Fibroblast of lung (primary cell): ENCODE results near the gene DHX15. TPM values are rescaled to one million over a fixed set of nuclear protein-coding genes. Genes with fewer than 3 reads are reported as not detected.

Source experiments
- DNase-seq, 2 donors: peaks; one replicate each; pipeline versions ENCODE4 v3.0.0 to v3.0.0-alpha.2; 2010; ENCODE audit warnings: low read depth in 2 of 2
- H2AFZ ChIP-seq: 2 replicates; pipeline ENCODE4 v1.5.1; 2012; ENCODE audit warnings: low read length, control low read depth, inconsistent platforms
- H3K27ac ChIP-seq: 2 replicates; pipeline ENCODE4 v1.5.1; 2011; ENCODE audit warnings: low read length, control low read depth; ENCODE audit not compliant: insufficient read depth
- H3K27me3 ChIP-seq: 2 replicates; pipeline ENCODE4 v1.5.1; 2011; ENCODE audit warnings: mild to moderate bottlenecking, low read length; ENCODE audit not compliant: control insufficient read depth, insufficient read depth
- H3K36me3 ChIP-seq: 2 replicates; pipeline ENCODE4 v1.5.1; 2011; ENCODE audit warnings: low read length; ENCODE audit not compliant: control insufficient read depth, insufficient read depth
- H3K4me1 ChIP-seq: 2 replicates; pipeline ENCODE4 v1.5.1; 2011; ENCODE audit warnings: low read length; ENCODE audit not compliant: control insufficient read depth, insufficient read depth; ENCODE audit errors: extremely low read depth
- H3K4me2 ChIP-seq: 2 replicates; pipeline ENCODE4 v1.5.1; 2011; ENCODE audit warnings: low read length, control low read depth; ENCODE audit not compliant: insufficient read depth; ENCODE audit errors: extremely low read depth
- H3K4me3 ChIP-seq, 4 experiments: fragments of 200-600 bp in 1 of 4; sonication (generic) in 1 of 4; replicated peaks in 1 of 4; 2 replicates each; pipeline ENCODE4 v1.5.1; 2011 to 2016; ENCODE audit warnings: low read length in 4 of 4, low read depth in 3 of 4, mild to moderate bottlenecking in 3 of 4, control low read depth in 2 of 4, inconsistent platforms in 1 of 4, mixed read lengths in 1 of 4; ENCODE audit not compliant: insufficient read depth in 1 of 4; ENCODE audit errors: control extremely low read depth in 1 of 4
- H3K79me2 ChIP-seq: 2 replicates; pipeline ENCODE4 v1.5.1; 2012; ENCODE audit warnings: mild to moderate bottlenecking, low read length, inconsistent platforms; ENCODE audit not compliant: control insufficient read depth, insufficient read depth
- H3K9ac ChIP-seq: 2 replicates; pipeline ENCODE4 v1.5.1; 2011; ENCODE audit warnings: mild to moderate bottlenecking, low read length, control low read depth; ENCODE audit not compliant: insufficient read depth
- H3K9me3 ChIP-seq: 2 replicates; pipeline ENCODE4 v1.5.1; 2012; ENCODE audit warnings: low read depth, low read length; ENCODE audit not compliant: control insufficient read depth, insufficient read depth
- H4K20me1 ChIP-seq: 2 replicates; pipeline ENCODE4 v1.5.1; 2011; ENCODE audit warnings: low read length; ENCODE audit not compliant: control insufficient read depth, insufficient read depth; ENCODE audit errors: extremely low read depth
- EZH2 ChIP-seq: IDR thresholded peaks from 2 replicates; pipeline ENCODE4 v1.5.1; 2012; ENCODE audit warnings: low read length, control low read depth, mild to moderate bottlenecking; ENCODE audit errors: missing control alignments
- polyA plus RNA-seq, 2 donors: library from polyadenylated mRNA; depleted of rRNA in 1 of 2; stranded (reverse) in 1 of 2; unstranded in 1 of 2; fragments of >200 nt; gene quantifications; 2 replicates each; pipeline ENCODE4 v1.2.1, GENCODE V29; 2011 to 2012; ENCODE audit warnings: missing spikeins in 1 of 2
- total RNA-seq: library from RNA; depleted of rRNA; stranded (reverse); fragments of >200 nt; gene quantifications from 2 replicates; pipeline ENCODE4 v1.2.1, GENCODE V29; 2014
- TF ChIP-seq, protein P1 (sequence below), 2 donors: IDR thresholded peaks in 1 of 2; conservative IDR thresholded peaks in 1 of 2; 1 replicate in 1 of 2; 2 replicates in 1 of 2; pipeline ENCODE4 v1.5.1; 2011 to 2012; ENCODE audit warnings: low read length in 2 of 2, control low read depth in 1 of 2, inconsistent platforms in 1 of 2, low read depth in 1 of 2, mild to moderate bottlenecking in 1 of 2

The DHX15 gene
- total and polyA plus RNA-seq, 2 donors (not counting 1 experiment from before 2014, with no cell fraction given), result 105 to 136 TPM

DNA sequence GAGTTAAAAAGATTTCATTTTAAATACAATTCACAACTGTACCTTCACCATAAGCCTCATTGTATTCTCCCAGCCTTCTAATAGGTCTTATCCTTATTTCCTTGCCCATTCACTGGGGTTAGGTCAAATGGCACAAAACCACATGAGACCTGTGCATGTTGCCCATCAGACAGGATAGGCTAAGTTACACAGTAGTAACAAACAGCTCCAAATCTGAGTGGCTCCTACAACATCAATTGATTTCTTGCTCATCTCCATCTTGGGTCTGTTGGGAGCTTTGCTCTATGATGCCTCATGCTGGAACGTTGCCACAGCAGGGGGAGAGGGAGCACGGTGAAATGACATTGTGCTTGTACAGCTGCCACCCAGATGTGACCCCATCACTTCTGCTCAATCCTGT, 70.6 kb downstream of the DHX15 start:
- no peaks in the 10 kb centered on the region for H3K9me3 ChIP-seq
- TF ChIP-seq EZH2, result no peak
- TF ChIP-seq, protein P1, sequence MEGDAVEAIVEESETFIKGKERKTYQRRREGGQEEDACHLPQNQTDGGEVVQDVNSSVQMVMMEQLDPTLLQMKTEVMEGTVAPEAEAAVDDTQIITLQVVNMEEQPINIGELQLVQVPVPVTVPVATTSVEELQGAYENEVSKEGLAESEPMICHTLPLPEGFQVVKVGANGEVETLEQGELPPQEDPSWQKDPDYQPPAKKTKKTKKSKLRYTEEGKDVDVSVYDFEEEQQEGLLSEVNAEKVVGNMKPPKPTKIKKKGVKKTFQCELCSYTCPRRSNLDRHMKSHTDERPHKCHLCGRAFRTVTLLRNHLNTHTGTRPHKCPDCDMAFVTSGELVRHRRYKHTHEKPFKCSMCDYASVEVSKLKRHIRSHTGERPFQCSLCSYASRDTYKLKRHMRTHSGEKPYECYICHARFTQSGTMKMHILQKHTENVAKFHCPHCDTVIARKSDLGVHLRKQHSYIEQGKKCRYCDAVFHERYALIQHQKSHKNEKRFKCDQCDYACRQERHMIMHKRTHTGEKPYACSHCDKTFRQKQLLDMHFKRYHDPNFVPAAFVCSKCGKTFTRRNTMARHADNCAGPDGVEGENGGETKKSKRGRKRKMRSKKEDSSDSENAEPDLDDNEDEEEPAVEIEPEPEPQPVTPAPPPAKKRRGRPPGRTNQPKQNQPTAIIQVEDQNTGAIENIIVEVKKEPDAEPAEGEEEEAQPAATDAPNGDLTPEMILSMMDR (conservative IDR thresholded peaks at IDR 0.05 in 1 of 2, IDR thresholded peaks at IDR 0.05 in 1 of 2; ENCODE audit: low read depth in 1 of 2, low read length in 2 of 2), result no peak
- no peak overlapping the region for H3K4me3 ChIP-seq

GRCh38 chr4:24511371-24512063, 72.8 kb downstream of the DHX15 start:
- no peak overlapping the region for H3K4me3 ChIP-seq
- DNase-seq, result peak; percentile 68 to 70
- peaks cover 2% of the 10 kb centered on the region for H3K36me3 ChIP-seq
- no peak overlapping the region for H3K27ac ChIP-seq
- H3K4me2 ChIP-seq, result no peak overlapping the region
- H3K9ac ChIP-seq, result no peak overlapping the region
- H3K9me3 ChIP-seq, result no peaks in the 10 kb centered on the region
- no peaks in the 10 kb centered on the region for H3K27me3 ChIP-seq
- no peaks in the 10 kb centered on the region for H4K20me1 ChIP-seq
- no peak overlapping the region for H2AFZ ChIP-seq
- no peaks in the 10 kb centered on the region for H3K79me2 ChIP-seq
- no peak for TF ChIP-seq EZH2
- TF ChIP-seq, protein P1 (conservative IDR thresholded peaks at IDR 0.05 in 1 of 2, IDR thresholded peaks at IDR 0.05 in 1 of 2; ENCODE audit: low read depth in 1 of 2, low read length in 2 of 2), result no peak
- H3K4me1 ChIP-seq, result no peaks in the 10 kb centered on the region

More for the DNA sequence above, 70.6 kb downstream of the DHX15 start:
- Histone ChIP-seq H2AFZ (no peak overlapping the region), H3K4me1 (no peaks in the 10 kb centered on the region), H3K79me2 (no peaks in the 10 kb centered on the region), H3K27ac (no peak overlapping the region), H4K20me1 (no peaks in the 10 kb centered on the region), H3K27me3 (no peaks in the 10 kb centered on the region), H3K4me2 (no peak overlapping the region), H3K36me3 (peaks cover 2% of the 10 kb centered on the region), H3K9ac (no peak overlapping the region)
- DNase-seq, result no peak

GRCh38 chr4:24510091-24510490, 74.3 kb downstream of the DHX15 start:
- no peak for DNase-seq
- H3K4me3 ChIP-seq, result no peak overlapping the region
- H3K79me2 ChIP-seq, result no peaks in the 10 kb centered on the region
- no peak overlapping the region for H3K27ac ChIP-seq
- H3K4me2 ChIP-seq, result no peak overlapping the region
- no peaks in the 10 kb centered on the region for H4K20me1 ChIP-seq
- H2AFZ ChIP-seq, result no peak overlapping the region
- TF ChIP-seq EZH2, result no peak
- H3K9ac ChIP-seq, result no peak overlapping the region
- no peaks in the 10 kb centered on the region for H3K9me3 ChIP-seq
- no peaks in the 10 kb centered on the region for H3K27me3 ChIP-seq
- no peaks in the 10 kb centered on the region for H3K36me3 ChIP-seq
- H3K4me1 ChIP-seq, result no peaks in the 10 kb centered on the region
